HL-60/S4 (cell line): ENCODE results near the gene SKAP2.

ENCODE experiments used
- in situ Hi-C: fragments of 300-500 bp; cut with MboI; formaldehyde crosslinking; loops from 2 replicates; pipeline ENCODE4 v1.14.3; 2022; ENCODE audit warnings: low sequenced_read_pairs

The SKAP2 gene

DNA sequence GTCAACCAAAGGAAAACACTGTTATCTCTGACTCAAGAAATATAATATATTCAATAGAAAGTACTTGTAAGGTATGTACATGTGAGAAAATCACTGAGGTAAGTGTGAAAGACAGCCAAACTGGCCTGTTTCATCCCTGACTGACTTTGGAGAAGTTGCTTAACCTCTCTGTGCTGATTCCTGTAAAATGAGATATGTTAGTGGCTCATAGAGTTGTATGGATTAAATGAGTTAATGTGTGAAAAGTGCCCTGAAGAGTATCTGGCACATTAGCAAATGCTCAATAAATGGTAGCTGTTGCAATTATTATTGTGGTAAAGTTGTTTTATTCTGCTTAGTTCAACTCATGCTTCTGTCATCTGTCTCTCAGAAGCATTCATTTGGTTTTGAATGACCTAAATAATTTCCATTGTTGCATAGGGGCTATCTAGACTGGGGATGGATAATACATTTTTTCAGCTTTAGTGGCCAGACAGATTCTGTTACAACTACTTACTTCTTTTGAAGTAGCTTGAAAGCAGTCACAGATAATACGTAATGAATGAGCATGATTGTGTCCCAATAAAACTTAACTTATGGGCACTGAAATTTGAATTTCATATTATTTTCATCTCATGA is 84.3 kb downstream of the SKAP2 start:
- in situ Hi-C loops, result no loop called here

DNA sequence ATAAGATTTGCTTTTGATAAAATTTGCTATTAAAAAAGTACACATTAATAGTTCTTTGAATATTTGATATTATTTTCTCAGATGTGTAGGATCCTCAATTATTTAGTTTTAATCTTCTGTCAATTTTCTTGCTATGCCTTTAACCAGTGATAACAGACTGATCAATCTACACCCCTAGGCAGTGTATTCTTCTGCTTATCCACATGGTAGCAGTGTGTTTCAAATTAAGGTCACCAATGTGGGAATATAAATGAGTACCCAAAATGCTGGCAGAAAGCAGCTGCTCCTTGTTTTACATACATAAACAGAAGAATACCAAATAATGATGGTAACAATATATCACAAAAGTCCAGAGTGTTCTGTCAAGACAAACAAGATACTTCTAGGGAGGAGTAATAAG is 87.0 kb downstream of the SKAP2 start:
- in situ Hi-C loops, result no loop called here

- in situ Hi-C loops, result no loop called here
Observed at GRCh38 chr7:26760501-26760900, 103.9 kb downstream of the SKAP2 start.

DNA sequence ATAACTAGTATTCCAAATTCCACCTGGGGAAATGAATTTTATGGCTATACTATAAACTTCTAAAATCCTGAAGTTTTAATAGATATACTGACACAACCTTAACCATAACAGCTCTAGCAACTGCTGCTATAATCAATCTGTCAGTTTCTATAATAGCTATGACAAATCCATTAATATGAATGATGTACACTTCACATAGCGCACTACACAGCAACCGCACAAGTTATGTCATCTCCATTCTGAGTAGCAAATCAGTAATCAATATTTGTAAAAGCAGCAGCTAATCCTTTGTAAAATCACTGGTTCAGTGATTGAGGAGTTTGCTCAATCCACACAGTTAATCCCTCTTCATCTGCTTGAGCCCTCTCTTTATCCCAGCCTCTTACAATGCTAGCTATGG is 105.3 kb downstream of the SKAP2 start:
- in situ Hi-C loops, result no loop called here

GRCh38 chr7:26743205-26743604 is 121.2 kb downstream of the SKAP2 start:
- in situ Hi-C loops, result no loop called here

DNA sequence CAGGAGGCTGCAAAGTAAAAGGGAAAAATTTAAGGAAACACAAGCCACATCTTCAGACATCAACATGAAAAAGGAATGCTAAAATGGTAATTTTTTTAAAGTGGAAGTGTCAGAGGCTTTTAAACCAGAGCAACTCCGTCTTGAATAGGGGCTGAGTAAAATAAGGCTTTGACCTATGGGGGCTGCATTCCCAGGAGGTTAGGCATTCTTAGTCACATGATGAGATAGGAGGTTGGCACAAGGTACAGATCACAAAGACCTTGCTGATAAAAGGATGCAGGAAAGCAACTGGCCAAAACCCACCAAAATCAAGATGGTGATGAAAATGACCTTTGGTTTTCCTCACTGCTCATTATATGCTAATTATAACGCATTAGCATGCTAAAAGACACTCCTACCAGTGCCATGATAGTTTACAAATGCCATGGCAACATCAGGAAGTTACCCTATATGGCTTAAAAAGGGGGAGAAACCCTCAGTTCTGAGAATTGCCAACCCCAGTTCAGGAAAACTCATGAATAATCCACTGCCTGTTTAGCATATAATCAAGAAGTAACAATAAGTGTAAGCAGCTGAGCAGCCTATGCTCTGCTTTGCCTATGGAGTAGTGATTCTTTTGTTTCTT is 128.3 kb downstream of the SKAP2 start:
- in situ Hi-C loops, result no loop called here

- in situ Hi-C loops, result no loop called here
Observed at GRCh38 chr7:26729150-26729775, 135.1 kb downstream of the SKAP2 start.

GRCh38 chr7:26726051-26726450 is 138.3 kb downstream of the SKAP2 start:
- in situ Hi-C loops, result no loop called here

DNA sequence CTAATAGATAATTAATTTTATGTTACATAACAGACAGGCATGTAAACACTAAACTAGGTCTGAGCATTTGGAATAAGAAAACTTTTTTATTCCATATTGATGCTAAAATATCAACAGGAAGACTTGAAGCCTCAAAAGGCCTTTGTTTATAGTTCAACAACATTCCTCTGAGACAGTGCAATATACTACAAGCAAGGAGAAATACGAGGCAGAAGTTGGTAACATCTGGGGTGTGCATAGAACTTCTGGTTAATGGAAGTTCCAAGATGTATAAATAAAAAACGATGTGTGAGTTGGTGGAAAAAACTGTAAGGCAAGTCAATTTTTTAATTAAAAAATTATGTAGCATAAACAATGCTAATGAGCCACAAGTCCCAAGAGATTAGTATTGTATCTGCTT is 139.6 kb downstream of the SKAP2 start:
- in situ Hi-C loops, result no loop called here

DNA sequence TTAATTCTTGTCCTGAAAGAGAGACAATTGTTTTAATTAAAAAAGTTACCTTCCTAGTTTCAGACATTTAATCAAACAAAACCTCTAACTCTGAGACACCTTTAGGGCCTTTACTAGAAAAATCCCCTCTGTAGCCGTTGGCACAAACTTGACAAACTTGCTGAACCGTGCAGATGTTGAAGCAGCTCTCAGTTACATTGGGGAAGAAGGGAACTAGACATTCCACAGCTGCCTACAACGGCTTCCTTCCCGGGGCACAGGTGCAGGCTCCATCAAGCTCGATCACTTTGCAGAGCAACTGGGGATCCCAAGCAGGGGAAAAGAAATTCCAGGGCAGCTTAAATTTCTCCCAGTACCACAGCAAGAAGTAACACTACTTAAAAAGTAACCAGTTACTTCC is 141.3 kb downstream of the SKAP2 start:
- in situ Hi-C loops, result no loop called here

DNA sequence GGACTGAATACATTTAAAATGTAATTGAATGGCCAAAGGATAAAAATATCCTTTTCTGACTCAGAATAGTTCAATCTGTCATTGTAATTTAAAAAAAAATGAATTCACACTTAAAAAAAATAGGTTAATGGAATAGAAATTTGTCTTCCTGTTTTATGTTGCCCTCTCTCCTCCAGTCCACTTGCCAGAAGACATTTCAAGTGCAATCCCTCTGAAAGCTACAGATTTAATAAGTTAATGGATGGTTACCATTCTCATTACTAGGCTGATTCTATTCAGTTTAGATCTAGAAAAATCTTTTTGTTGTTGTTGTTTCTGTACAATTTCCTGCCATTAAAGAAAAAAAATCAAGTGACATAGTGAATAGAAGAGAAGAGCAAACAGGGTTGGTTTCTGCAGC is 142.9 kb downstream of the SKAP2 start:
- in situ Hi-C loops, result no loop called here

DNA sequence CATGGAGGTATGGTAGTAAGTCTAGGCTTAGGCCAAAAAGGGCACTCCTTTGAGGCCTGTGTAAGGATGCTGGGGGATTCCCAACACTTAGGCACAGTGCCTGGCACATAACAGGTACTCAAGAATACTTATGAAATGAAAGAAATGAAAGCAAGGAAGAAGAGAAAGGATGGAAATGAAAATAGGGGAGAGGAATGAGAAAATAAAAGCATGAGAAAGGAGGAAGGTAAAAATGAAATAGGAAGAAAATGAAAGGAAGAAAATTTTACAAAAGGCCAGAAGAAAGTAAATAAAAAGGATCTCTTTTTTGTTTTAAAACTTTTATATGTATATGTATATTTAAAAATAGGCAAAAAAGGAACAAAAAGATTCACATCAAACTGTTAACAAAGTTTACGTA is 146.3 kb downstream of the SKAP2 start:
- in situ Hi-C loops, result no loop called here

DNA sequence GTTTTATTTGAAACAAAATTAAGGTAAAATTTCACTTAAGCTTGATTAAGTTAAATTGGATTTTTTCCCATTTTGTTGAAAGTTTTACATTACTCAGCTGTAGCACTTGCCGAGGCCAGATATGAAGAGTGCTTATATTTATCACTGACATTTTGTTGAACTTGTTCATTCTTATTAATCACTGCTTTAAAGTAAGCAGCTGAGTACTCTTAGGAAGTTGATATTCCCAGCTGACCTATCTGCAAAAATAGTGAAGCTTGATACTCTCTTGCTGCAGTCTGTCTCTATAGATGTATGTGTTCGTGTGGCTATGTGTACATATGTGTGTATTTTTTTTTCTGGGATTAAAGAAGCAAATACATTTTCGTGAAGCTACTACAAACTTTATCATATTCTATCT is 150.0 kb downstream of the SKAP2 start:
- in situ Hi-C loops, result no loop called here

DNA sequence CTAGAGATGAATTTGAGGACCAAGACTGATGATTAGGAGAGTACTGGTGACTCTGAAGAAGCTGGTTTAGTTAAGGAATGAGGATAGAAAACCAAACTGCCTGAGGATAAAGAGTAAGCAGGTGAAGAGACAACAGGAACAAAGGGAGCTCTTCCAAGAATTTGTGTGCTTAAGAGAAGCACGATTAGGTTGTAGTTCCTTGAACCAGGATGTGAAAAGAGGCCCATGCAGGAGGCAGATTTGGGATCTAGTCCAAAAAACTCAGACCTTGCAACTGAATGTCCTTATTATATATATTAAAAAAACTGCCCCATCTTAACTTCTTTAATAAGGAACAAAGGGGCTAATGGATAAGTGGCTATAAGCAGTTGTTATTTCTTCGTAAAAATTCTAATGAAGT is 150.4 kb downstream of the SKAP2 start:
- in situ Hi-C loops, result no loop called here

DNA sequence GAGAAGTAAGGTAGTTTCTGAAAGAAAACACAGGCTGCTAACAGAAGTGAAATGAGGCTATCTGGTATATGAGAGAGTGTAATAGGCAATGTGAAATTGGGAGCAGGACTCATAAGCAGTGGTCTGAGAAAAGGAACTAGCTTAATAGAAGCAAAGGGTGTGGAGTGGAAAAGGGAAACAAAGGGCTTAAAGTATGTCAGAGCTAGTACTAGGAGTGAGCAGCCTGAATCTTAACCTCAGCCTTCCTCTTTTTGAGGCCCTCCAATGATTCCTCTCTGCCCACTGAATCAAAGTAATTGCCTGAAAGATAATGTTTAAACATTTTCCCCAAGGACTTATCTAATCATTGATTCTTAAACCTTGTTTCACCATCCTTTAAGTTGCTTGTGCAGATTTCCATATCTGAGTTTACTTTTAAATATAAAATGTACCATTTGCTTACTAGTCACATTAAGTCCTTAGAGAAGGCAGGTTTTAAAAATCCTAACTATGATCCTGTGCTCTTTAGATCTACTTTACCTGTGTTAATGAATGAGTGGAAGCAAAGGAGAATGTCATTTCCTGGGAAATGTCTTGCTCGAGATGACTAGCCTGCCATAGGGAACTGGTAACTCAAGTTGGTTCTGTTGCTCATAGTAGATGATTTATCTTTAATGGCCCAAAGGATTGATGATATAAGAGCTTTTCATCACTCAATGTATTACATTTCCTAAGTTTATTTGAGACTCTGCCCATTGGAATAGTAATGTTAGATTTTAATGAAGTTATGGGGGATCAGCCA is 155.0 kb downstream of the SKAP2 start:
- in situ Hi-C loops, result no loop called here

DNA sequence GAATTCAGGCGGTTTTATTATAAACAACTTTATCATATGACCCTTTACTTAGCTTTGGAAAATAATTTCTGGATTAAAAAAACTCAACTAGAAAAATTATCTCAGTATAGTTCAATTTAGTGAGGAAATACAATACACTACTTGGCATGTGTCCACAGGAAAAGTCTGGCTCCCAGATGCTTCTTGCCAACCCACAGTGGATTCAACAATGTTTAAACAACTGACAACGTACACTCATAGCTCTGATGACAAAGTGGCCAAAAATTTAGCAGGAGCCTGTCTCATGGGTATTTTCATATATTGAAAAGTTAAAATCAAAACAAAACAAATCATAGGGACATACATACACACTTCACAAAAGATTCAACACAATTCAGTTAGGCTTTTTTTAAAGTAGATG is 158.8 kb downstream of the SKAP2 start:
- in situ Hi-C loops, result no loop called here

DNA sequence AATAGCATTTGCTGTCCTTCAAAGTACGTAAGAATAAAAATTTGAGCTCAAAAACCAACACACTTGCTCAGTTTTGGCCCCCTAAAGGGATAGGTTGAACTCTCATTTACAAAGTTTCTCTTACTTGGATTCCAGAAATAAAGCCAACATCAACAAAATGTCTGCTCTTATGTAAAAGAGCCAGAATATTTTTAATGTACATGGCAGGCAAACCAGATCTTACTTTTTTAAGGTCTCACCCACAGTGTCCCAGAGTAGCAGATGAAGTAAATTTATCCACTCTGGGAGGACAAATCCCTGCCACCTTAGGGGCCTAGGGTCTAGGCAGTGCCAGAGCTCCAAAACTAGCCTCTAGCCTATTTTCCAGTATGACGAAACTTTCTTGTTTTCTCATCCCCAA is 159.6 kb downstream of the SKAP2 start:
- in situ Hi-C loops, result no loop called here

GRCh38 chr7:26704036-26704435 is 160.4 kb downstream of the SKAP2 start:
- in situ Hi-C loops, result no loop called here

GRCh38 chr7:26700893-26701292 is 163.5 kb downstream of the SKAP2 start:
- in situ Hi-C loops, result no loop called here

DNA sequence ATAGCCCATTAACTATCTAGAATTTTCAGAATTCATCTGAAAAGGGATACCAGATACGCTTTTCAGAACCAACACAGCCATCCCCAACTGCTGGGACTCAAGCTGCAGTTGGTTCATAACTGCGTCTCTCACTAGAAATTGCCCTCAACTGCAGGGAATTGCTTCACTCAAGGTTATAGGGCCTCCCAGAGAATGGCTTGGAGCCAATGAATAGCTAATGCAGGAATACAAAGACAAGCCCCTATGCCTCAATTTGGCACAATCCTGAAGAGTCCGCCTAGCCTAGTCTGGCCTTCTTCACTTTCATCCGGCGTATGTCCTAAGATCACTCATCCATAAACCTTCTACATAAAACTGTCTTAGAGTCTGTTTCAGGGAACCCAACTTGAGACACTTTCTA is 164.0 kb downstream of the SKAP2 start:
- in situ Hi-C loops, result no loop called here

- in situ Hi-C loops, result no loop called here
Observed at GRCh38 chr7:26699766-26700165, 164.6 kb downstream of the SKAP2 start.

DNA sequence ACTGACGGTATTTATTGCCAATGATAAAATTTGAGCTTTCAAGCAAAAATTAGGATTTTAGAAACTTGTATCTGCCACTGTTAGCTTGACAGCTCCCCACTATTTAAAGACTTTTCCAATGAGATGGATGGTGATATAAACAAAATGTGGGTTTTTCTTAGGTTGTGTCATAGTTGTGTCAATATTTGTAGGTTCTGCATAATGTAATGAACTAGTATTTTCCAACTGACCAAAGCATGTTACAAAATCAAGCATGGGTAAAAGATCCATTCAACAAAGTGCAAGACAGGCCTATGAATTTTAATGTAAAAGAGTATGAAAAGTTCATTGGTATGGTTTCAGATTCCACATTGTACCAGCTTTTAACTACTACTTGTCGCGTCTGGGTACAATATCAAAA is 165.6 kb downstream of the SKAP2 start:
- in situ Hi-C loops, result no loop called here
